Measurements from ENCODE around the gene OSCP1.
A peak's percentile ranks its signal among the peaks of the same experiment; 100 is the strongest.

The OSCP1 gene

GRCh38 chr1:36392836-36393235 lies 57.4 kb downstream of the OSCP1 start:
- Histone ChIP-seq H3K27me3 (no peaks in the 10 kb centered on the region), H3K4me3 (ENCODE audit: low read depth in 1 of 2, low read length in 1 of 2) (no peak overlapping the region), H3K4me1 (ENCODE audit: control insufficient read depth in 1 of 2, insufficient read depth in 1 of 2, low read depth in 1 of 2, low read length in 1 of 2) (peaks cover 58 to 69% of the 10 kb centered on the region in 2 experiments), H3K27ac (peak overlapping the region; percentile 21), H3K9me3 (no peaks in the 10 kb centered on the region), H3K36me3 (peaks cover 37% of the 10 kb centered on the region)
- TF ChIP-seq CTCF (IDR thresholded peaks at IDR 0.05): no peak

- no peaks in the 10 kb centered on the region for H3K27me3 ChIP-seq
- H3K4me3 ChIP-seq (ENCODE audit: low read depth in 1 of 2, low read length in 1 of 2): no peak overlapping the region
- no peak for TF ChIP-seq CTCF (IDR thresholded peaks at IDR 0.05)
- H3K4me1 ChIP-seq (ENCODE audit: control insufficient read depth in 1 of 2, insufficient read depth in 1 of 2, low read depth in 1 of 2, low read length in 1 of 2): peaks cover 57 to 71% of the 10 kb centered on the region in 2 experiments
- peaks cover 37% of the 10 kb centered on the region for H3K36me3 ChIP-seq
- H3K27ac ChIP-seq: peak overlapping the region; percentile 99
- H3K9me3 ChIP-seq: no peaks in the 10 kb centered on the region
Observed at GRCh38 chr1:36391271-36391670, 59.0 kb downstream of the OSCP1 start.

- TF ChIP-seq CTCF (IDR thresholded peaks at IDR 0.05): no peak
- H3K36me3 ChIP-seq: peaks cover 37% of the 10 kb centered on the region
Observed at GRCh38 chr1:36390411-36390810, 59.8 kb downstream of the OSCP1 start.

GRCh38 chr1:36389999-36390398 lies 60.3 kb downstream of the OSCP1 start:
- H3K4me3 ChIP-seq (ENCODE audit: low read depth in 1 of 2, low read length in 1 of 2): no peak overlapping the region
- H3K27ac ChIP-seq: peak overlapping the region; percentile 99
- H3K27me3 ChIP-seq: no peaks in the 10 kb centered on the region
- no peaks in the 10 kb centered on the region for H3K9me3 ChIP-seq
- H3K36me3 ChIP-seq: peaks cover 37% of the 10 kb centered on the region
- no peak for TF ChIP-seq CTCF (IDR thresholded peaks at IDR 0.05)
- peaks cover 50 to 63% of the 10 kb centered on the region in 2 experiments for H3K4me1 ChIP-seq (ENCODE audit: control insufficient read depth in 1 of 2, insufficient read depth in 1 of 2, low read depth in 1 of 2, low read length in 1 of 2)

More at GRCh38 chr1:36390411-36390810, 59.8 kb downstream of the OSCP1 start:
- no peaks in the 10 kb centered on the region for H3K27me3 ChIP-seq
- H3K9me3 ChIP-seq: no peaks in the 10 kb centered on the region
- H3K4me3 ChIP-seq (ENCODE audit: low read depth in 1 of 2, low read length in 1 of 2): no peak overlapping the region
- H3K27ac ChIP-seq: peak overlapping the region; percentile 99
- H3K4me1 ChIP-seq (ENCODE audit: control insufficient read depth in 1 of 2, insufficient read depth in 1 of 2, low read depth in 1 of 2, low read length in 1 of 2): peaks cover 50 to 67% of the 10 kb centered on the region in 2 experiments

GRCh38 chr1:36389261-36389660 lies 61.0 kb downstream of the OSCP1 start:
- no peaks in the 10 kb centered on the region for H3K9me3 ChIP-seq
- no peak for TF ChIP-seq CTCF (IDR thresholded peaks at IDR 0.05)
- H3K27me3 ChIP-seq: no peaks in the 10 kb centered on the region
- no peak overlapping the region for H3K4me3 ChIP-seq (ENCODE audit: low read depth in 1 of 2, low read length in 1 of 2)
- H3K4me1 ChIP-seq (ENCODE audit: control insufficient read depth in 1 of 2, insufficient read depth in 1 of 2, low read depth in 1 of 2, low read length in 1 of 2): peaks cover 55 to 62% of the 10 kb centered on the region in 2 experiments
- peaks cover 37% of the 10 kb centered on the region for H3K36me3 ChIP-seq
- H3K27ac ChIP-seq: peak overlapping the region; percentile 99

Measured in neutrophil (primary cell).